Left hindlimb (tissue), 1 donor: ENCODE measurements around the gene PRKCE.
"Not testable (repeated sequence)": the region's sequence is repeated elsewhere in the genome, so short reads cannot be mapped to it uniquely, and the experiment has no call there.

Source experiments
- DNase-seq: peaks from one replicate; pipeline ENCODE4 v3.0.0-alpha.2; 2018

Gene PRKCE

DNA sequence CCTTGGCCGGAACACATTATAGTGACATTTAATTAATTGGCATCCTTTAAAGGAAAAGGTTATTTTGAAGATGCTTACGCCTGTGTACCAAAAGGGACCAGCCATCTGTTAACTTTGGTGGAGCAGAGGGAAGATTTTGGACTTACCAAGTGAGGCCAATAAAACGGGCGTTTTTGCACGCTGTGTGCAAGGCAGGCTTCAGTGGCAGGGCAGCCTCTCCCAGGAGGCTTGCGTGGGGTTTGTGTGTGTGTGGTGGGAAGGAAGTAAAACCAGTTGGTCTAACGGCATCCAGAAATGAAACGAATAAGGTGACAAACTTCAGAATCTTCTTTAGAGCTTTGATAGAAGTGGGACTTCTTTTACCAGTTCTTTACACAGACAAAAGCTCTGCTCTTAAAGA is 191.7 kb downstream of the PRKCE start:
- no peak for DNase-seq

DNA sequence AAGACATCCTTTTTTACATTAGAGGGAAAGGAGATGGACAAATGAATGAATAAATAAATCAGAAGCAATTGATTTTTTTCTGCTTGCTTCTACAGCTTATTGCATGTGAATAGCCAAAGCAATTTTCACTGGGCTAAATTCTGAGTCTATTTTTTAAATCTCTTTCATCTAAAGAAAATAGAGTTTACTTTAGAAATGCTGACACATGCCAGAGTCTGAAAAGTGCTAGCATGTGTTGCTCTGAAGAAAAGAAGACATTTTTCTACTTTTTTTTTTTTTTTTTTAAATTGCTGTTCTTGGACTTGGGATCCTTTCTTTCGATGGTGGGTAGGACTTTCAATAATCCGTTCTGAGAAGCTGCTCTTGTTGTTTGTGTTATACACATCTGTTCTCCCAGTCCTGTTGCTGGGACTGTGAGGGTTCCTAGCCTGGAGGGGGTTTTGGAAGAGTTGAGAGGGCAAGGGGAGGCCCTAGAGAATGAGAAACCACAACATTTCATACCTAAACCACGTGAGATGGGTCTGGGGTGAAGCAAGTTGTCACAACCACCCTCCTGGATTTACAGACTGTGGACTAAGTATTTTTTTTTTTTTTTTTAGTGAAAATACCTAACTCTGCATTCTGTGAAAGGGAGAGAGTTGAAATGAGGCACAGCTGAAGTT is 193.5 kb downstream of the PRKCE start:
- no peak for DNase-seq

DNA sequence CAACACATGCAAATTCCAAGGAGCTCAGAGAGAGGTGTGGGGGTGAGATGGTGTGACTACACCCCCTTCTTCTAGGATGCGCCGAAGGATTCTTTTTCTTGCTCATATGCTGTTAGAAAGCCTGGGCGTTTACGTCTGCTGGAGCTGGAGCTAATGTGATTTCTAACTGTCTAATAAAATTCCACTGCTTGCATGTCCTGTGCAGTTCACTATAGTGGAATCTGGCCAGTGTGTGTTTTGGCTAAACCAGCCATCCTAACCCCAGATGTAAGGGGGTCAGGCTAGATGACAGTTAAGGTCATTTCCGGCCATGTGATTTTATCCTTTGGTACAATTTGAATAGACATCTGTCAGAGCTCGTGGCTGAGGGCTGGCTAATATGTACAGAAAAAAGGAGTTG is 194.1 kb downstream of the PRKCE start:
- DNase-seq = no peak

DNA sequence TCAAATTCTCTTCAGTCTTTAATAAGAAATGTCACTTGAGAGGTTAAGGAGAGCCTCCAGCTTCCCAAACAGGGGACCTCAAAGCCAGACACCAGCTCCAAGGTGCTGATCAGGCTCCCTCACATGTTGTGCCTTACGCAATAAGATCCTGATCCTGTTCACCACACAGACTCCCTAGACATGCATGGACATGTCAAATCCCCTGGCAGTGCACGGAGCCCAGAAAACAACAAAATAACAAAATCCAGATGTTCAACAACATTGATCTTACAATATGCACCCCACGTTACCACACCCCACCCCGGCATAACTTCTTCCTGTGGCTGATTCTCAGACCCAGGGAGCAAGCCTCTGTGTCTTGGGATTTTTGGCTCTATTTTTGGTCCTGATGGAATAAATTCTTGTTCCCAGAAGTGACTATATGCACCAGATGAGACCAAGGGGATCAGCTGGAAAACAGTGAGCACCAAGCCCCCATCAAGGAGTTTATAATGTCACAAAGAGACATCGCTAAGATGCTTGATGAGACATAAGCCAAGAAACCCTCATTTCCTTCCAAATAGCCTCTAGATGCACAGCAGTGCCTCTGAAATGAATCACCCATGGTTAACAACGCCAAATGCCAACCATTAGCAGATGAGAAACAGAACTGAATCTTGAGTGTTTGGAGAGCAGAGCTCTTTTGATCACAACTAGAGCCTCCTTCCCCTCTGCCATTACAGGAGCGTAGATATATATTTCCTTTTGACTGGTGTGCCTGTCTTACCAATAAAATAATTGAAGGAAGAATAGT is 198.2 kb downstream of the PRKCE start:
- DNase-seq = no peak

DNA sequence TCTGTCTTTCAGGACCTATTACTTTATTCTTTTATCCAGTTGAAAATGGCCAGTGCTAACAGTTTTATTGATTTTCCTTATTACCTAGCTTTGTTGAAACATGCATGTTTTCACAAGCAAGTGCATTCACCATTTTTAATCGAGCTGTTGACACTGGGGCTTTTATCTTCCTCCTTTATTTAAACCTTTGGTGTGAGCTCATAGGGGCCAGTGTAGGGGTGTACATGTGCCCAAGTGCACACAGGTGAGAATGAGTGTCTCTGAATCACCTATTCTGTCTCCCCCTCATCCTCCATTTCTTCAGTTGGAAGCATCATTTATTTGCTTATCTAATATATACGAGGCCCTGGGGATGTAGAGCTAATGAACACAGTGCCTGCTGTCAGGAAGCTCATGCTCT is 199.1 kb downstream of the PRKCE start:
- no peak for DNase-seq

DNA sequence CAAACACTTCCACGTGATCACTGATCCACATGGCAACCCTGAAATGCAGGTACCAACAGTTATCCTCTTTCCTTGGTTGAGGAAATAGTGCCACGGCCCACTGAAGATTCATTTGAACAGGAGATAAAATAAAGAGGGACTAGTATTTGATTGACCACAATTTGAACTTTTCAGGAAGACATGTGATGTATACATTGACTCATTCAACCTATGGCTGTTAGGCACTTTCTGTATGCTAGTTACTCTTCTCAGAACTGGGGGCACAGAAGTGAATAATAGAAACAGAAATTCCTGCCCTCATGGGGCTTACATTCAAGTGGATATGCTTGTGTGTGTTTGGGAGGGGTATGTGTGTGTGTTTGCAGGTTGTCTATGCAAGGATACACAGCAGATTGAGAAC is 199.6 kb downstream of the PRKCE start:
- DNase-seq = no peak

DNA sequence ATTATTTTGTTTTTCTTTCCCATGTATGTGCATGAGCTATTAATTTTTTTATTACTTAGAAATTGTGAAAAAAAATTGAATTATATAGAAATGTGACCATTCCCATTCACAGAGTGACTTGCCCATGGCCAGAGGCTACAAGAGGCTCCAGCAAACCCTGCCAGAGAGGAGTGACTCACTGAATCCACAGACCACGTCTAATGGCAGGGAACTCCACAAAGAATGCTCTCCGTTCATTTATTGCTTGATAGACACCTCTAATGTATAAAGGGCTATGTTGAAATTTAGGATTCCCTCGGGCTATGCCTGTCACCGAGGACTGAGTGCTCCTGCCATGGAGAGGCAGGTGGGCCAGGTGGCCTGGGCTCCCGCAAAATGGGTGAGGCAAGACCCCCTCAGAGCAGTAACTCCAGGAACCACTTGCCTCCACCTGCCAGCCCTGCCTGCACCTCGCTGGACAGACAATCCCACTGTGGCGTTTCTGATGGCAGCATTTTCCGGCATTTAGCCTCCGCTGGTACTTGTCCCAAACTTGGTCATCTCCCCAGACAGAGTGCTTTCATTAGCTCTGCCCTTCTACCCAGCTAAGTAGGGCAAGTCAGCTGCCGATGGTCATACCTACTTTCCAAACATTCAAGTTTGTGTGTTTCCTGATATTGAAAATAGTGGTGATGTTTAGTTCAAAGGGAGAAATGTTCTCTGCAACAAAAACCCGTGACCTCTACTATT is 200.3 kb downstream of the PRKCE start:
- no peak for DNase-seq

DNA sequence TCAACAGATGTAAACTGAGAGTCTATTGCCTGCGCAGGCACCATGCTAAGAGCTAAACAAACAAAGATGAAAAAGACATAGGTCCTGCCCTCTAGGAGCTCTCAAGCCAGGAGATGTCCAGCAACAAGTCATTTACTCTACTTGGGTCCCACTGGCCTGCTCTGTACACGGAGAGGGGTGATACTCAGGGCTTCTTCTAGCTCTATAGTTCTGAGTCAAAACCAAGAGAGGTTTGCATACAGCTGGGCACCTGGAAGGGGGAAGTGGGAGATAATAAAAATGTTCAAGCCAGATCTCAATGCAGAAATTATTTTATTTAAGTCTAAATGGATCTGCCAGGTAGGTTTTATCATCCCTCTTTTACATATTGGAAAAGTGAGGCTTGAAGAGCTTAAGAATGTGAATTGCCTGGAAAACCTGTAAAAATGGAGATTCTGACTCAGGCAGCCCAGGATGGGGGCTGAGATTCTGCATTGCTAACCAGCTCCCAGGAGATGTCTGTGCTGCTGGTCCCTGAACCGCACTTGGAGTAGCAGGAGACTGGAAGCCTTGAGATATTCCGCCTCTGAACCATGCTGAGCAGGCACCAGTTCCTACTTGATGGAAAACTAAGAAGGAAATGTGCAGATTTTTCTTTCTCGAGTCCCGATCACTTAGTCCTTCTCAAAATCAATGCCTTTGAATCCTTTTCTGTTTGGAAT is 201.1 kb downstream of the PRKCE start:
- no peak for DNase-seq

DNA sequence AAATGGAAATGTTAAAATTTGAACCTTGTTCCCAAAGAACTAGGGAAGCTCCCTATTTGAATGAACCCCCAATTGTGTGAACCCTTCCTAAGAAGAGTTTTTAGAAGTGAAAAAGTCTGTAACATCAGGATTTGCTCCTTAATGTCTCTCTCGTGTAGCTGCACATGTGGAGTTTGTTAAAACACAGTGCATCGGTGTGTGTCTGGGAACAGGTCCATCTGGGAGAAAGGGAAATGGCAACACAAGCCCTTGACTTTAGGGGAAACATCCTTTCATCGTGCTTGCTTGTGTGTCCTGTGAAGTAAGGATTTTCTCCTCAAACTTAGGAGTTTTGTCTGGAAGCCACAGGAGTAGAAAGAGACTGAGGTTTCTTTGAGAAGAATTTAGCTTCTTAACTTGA is 203.9 kb downstream of the PRKCE start:
- DNase-seq = no peak

DNA sequence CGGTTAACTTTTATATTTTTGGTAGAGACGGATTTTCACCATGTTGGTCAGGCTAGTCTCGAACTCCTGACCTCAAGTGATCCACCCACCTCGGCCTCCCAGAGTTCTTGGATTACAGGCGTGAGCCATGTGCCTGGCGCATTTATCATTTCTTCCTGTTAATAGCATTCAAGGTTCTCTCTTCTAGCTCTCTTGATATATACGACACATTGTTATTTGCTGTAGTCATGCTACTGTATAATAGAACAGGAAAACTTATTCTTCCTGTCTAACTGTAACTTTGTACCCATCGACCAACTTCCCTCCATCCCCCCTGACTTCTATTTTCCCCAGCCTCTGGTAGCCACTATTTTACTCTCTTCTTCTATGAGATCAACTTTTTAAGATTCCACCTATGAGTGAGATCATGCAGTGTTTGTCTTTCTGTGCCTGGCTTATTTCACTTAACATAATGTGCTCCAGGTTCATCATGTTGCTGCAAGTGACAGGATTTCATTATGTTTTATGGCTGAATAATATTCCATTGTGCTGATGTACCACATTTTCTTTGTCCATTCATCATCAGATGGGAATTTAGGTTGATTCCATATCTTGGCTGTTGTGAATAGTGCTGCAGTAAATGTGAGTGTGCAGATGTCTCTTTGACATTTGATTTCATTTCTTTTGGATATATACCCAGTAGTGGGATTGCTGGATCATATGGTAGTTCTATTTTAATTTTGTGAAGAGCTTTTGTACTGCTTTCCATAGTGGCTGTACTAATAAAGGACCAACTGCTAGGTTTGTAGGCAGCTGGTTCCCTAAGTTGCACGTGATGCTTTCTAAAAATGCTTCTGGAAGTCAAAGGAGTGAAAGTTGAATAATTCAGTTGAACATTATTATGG is 205.2 kb downstream of the PRKCE start:
- no peak for DNase-seq

DNA sequence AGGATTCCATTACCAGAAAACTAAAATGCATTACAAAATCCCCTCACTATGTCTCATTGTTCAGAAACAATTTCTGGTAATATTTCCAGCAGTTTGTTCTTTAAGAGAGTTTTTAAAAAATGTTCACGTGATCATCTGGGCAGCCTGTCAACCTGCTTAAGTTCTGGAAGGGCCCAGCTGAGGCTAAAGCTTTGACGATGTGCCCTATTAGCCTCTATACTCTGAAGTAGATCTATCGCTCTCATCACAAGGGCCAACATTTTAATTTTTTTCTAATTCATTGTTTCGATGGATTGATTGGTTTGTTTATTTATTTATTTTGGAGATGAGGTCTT is 205.8 kb downstream of the PRKCE start:
- DNase-seq = no peak

DNA sequence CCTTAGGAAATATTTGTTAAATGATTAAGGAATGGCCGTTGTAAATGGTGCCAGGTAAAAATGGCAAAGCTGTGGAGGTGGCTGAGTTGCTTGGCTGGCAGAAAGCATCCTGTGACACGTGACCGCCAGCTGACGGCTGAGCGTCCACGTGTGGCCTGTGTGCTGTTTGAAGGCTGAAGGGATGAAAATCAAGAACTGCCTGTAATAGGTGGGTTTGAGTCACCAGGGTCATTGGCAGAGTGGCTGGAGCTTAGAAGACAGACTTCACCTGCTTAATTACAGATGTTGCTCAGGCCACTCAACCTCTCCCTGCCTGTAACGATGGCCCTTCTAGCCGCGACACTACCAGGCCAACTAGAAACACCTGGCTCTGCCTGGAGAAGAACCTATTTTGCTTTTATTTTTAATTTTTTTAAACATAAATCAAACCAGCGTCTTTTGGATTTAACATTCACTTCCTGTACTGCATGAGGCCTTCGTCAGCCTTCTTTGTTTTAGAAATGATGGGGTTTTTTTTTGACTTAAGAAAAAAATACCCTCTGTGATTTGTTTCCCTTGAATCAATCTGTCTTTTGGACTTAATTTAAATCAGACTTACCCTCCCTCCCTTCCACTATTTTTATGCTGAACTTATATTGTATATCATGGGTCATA is 206.5 kb downstream of the PRKCE start:
- DNase-seq = no peak

DNA sequence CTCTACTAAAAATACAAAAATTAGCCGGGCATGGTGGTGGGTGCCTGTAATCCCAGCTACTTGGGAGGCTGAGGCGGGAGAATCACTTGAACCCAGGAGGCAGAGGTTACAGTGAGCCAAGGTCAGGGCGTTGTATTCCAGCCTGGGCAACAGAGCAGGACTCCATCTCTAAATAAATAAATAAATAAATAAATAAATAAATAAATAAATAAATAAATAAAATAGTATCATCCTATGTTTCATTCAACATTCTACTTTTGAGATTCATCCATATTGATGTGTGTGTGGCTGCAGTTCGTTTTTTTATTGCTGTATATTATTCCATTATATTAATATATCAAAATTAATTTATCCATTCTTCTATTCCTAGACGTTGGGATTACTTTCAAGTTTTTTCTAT is 207.4 kb downstream of the PRKCE start:
- not testable (repeated sequence) for DNase-seq

DNA sequence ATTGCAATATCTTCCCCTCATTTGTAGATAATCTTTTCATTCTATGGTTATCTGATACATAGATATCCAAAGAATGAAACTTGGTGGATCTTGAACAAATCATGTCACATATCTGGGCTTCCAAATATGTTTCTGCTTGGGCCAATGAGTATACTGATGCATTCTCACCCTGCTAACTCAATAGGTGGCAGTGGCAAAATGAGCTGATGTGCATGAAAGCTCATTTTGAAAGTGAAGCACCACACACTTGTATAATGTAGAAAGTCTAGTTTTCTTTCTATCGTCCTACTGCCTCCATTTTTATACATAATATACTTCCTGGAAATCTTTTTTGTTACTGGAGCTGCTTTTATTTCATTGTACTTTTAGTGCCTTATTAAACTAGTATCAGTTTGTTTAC is 208.2 kb downstream of the PRKCE start:
- DNase-seq = no peak

DNA sequence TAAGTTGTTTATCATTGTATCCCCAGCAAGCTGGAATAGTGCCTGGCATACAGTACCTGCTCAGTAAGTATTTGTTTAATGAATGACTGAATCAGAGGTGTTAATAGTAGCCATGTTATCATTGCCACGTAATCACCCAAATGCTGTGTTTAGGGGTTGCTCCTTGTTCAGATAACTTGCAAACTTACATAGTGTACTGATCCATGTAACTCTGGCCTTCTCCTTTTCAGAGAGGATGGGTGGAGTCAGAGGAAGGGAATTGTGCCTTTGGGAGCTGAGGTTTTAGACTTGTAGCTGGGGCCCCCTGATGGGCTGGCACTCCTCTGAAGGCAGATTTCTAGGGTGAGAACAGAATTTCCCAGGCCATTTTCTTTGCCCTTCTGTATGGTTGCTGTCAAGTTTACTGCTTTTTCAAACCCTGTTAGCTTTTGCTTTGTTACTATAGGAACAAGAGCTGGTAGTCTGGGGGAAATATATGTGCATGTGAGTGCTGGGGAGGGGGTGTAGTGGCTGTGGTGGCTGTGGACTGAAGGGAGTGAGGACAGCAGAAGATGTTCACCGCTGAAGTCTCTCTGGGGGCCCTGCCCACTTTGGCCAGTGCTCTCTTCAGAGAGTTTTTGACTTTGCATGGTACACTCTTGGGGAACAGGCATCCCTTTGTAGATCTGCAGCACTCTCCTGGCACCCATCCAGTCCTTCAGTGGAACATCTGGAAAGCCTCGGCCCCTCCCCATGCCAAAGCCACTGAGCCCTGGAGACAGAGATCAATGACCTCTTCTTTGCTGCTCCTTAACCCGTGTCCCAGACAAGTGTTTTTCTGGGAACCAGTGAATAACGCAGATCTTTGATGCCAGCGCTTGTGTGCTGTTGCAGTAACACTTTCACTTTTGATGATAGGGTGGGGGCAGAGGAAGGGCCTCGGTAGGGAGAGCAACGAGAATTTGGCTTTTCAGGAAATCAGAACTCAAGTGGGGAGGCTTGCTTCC is 209.0 kb downstream of the PRKCE start:
- DNase-seq = peak; percentile 88

DNA sequence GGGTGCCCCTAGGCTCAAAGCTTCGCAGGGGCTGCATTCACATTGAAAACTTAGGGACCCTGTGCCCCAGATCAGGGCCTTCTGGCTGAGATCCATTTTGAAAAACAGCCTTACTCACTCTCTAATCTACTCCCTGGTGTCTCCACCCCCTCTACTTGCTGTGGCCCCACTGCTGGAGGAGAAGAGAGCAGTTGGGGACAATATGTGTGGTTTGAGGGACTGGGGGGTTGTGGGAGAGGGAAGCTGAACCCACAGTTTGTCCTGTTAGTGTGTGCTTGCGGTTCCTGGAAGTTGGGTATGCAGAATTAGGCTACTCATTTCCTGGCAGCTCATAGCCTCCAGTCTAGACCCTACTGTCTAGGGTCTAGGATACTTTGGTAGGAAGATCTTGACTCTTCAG is 211.4 kb downstream of the PRKCE start:
- DNase-seq = no peak

DNA sequence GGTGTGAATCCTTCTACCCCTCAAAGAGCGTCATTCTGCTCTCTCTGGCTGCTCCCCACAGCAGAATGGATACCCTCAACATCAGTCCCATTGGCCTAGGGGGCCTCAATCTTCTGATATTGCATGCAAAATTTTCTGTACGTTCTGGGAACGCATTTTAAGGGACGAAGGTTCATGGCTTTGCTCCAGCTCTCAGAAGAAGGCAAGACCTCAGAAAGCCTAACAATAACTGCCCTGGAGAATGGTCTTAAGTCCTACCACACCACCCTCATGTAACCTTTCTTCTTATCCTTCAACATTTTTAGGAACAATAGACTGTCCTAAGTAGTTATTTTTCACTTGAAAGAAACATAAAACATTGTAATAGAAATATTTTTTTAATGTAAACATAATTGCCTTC is 212.6 kb downstream of the PRKCE start:
- DNase-seq = no peak

DNA sequence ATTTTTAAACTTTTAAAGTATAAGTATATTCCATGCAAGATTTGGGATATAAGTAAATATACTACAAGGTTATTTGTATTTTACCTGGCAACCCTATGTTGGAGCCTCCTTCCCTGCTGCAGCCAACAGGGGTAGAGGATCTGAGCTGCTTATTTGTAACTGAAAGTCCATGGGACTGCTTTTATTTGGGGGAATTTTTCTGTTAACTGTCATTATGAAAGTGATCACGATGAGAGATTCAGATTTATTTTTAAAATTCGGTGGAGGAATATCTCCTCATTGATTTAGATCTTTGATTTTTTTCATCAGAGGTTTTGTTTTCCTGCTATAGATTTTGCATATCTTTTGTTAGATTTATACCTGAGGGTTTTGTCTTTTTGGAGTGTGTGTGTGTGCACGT is 215.9 kb downstream of the PRKCE start:
- no peak for DNase-seq

DNA sequence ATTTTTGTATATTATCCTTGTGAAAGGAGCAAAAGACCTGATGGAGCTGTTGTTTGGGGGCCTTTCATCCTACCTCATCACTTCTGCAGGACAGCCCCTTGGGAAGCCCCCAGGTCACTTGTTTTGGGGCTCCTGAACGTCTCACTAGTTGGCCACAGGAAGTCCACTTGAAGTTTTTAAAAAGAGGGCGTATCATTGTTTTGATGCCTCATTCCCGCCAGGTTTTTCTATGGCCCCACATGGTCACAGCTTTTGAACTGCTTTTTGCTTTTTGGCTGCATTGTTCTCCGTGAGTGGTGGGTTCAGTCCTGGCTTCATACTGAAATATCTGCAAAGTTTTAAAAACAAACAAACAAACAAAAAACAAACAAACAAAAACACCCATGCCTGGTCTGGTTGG is 216.3 kb downstream of the PRKCE start:
- DNase-seq = no peak

DNA sequence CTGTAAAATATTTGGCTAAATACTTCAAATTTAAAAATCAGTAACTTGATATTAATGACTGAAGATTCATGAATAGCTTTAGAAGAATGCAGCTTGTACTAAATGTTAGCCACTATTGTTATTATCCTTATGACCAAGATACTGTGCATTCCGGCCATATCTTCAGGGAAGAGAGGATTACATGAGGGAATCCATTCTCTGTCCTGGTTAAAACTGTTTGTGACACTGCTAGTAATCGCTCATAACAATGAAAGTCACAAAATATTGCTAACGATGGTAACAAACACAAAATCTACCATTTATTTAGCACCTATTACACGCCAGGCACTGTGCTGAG is 217.7 kb downstream of the PRKCE start:
- no peak for DNase-seq

DNA sequence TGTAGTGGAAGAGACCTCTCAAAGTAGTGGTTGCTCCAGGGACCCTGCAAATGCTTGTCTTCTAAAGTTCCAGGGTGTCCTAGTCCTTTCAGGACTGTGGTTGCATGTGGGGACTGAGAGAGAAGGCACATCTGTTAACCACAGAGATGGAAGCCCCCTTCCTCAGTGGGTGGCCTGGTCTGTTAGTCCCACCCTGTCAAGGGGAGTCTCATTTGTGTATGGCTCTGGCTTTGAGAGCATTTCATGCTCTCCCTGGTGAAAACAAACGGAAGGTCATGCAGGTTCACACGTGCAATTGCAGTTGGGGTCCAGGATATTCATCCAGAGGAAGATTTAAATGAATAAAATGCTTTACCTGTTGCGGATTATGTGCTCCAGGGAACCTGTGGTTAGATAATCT is 219.6 kb downstream of the PRKCE start:
- DNase-seq = no peak
